Right lobe of liver (tissue), 6 donors: Measurements from ENCODE around the gene HELZ. TPM values are rescaled to one million over a fixed set of nuclear protein-coding genes. Genes with fewer than 3 reads are reported as not detected.
A peak's percentile ranks its signal among the peaks of the same experiment; 100 is the strongest.

Source experiments
- ATAC-seq, 4 donors: fragments of 200-7000 bp; cut with Tn5 transposase; one replicate each; pipeline ENCODE4 v1.9.1; 2020; ENCODE audit warnings: mild to moderate bottlenecking in 4 of 4, moderate library complexity in 4 of 4
- DNase-seq, 3 donors: peaks; one replicate each; pipeline ENCODE4 v3.0.0-alpha.2; 2020
- H3K27ac ChIP-seq, 3 donors: fragments of 200-600 bp; one replicate each; pipeline ENCODE4 v1.8.0; 2022
- H3K27me3 ChIP-seq, 2 donors: fragments of 200-600 bp; one replicate each; pipeline ENCODE4 v1.8.0; 2022
- H3K36me3 ChIP-seq, 4 donors: fragments of 200-600 bp; sonication (generic) in 1 of 4; one replicate each; pipeline versions ENCODE4 v1.5.1 to v1.8.0; 2017 to 2022; ENCODE audit warnings: control low read depth in 1 of 4
- H3K4me1 ChIP-seq, 4 donors: fragments of 200-600 bp; sonication (generic) in 1 of 4; one replicate each; pipeline versions ENCODE4 v1.5.1 to v1.8.0; 2017 to 2022; ENCODE audit warnings: control low read depth in 1 of 4
- H3K4me3 ChIP-seq, 3 donors: fragments of 200-600 bp; one replicate each; pipeline ENCODE4 v1.8.0; 2022
- H3K9me3 ChIP-seq, 4 donors: fragments of 200-600 bp; sonication (generic) in 1 of 4; one replicate each; pipeline versions ENCODE4 v1.5.1 to v1.8.0; 2017 to 2022; ENCODE audit warnings: control low read depth in 1 of 4
- POLR2A ChIP-seq: fragments of 450-650 bp; IDR thresholded peaks from one replicate; pipeline ENCODE4 v1.6.1; 2017; ENCODE audit warnings: antibody characterized with exemption, mild to moderate bottlenecking
- WGBS: methylation state at CpG from one replicate; pipeline ENCODE4 v1.1.6; 2018; ENCODE audit warnings: low coverage, low lambda C conversion rate; ENCODE audit not compliant: insufficient coverage; ENCODE audit errors: missing lambda C conversion rate; 5-methylcytosine and 5-hydroxymethylcytosine counted together
- intact Hi-C, 2 donors: fragments of 100-400 bp; cut with DNase I; formaldehyde crosslinking; loops; one replicate each; pipeline versions ENCODE4 v1.11.2 to v1.14.1; 2022
- total RNA-seq, 6 experiments: library from RNA; depleted of rRNA in 2 of 6; stranded (reverse); fragments of >200 nt in 2 of 6; fragmentation: NEBNext Ultra II Directional in 3 of 6; extraction: Animal tissue kit (Norgen Biotek cat#: 25700) in 3 of 6; gene quantifications; one replicate each; pipeline versions ENCODE4 v1.1.0 to v1.2.4, GENCODE V29; 2016 to 2023
- TF ChIP-seq, protein P1 (sequence below), 4 donors: fragments of 200-600 bp in 3 of 4; fragments of 450-650 bp in 1 of 4; IDR thresholded peaks; one replicate each; pipeline versions ENCODE4 v1.5.1 to v1.8.0; 2016 to 2022; ENCODE audit warnings: antibody characterized with exemption in 4 of 4, mild to moderate bottlenecking in 2 of 4
- donor health status: DM: no; HTN: yes; CAD: no.
- donor health status: DM: no; HTN: no; CAD: no.
- donor health status: DM: no; HTN: no; CAD: no.
- donor health status: DM: no; HTN: yes; CAD: no.
- donor health status: DM: no; HTN: yes; CAD: no.

Gene HELZ
- total RNA-seq, 6 experiments from 2014 or later, result 24.2 to 33.6 (median 30.9) TPM

- Histone ChIP-seq H3K27me3 (no peaks in the 10 kb centered on the region), H3K36me3 (peaks cover 0 to 19% (median 5%) of the 10 kb centered on the region in 4 donors), H3K4me3 (no peak overlapping the region), H3K27ac (no peak overlapping the region), H3K9me3 (no peaks in the 10 kb centered on the region), H3K4me1 (peaks cover 0 to 13% (median 0%) of the 10 kb centered on the region in 4 donors)
- TF ChIP-seq POLR2A, result no peak
- TF ChIP-seq, protein P1, sequence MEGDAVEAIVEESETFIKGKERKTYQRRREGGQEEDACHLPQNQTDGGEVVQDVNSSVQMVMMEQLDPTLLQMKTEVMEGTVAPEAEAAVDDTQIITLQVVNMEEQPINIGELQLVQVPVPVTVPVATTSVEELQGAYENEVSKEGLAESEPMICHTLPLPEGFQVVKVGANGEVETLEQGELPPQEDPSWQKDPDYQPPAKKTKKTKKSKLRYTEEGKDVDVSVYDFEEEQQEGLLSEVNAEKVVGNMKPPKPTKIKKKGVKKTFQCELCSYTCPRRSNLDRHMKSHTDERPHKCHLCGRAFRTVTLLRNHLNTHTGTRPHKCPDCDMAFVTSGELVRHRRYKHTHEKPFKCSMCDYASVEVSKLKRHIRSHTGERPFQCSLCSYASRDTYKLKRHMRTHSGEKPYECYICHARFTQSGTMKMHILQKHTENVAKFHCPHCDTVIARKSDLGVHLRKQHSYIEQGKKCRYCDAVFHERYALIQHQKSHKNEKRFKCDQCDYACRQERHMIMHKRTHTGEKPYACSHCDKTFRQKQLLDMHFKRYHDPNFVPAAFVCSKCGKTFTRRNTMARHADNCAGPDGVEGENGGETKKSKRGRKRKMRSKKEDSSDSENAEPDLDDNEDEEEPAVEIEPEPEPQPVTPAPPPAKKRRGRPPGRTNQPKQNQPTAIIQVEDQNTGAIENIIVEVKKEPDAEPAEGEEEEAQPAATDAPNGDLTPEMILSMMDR (IDR thresholded peaks at IDR 0.05), result no peak
- DNase-seq (no peak), ATAC-seq (no peak)
- intact Hi-C loops, result no loop called here
- WGBS, result 100% methylated on average over 1 of the region's 1 CpG
Measured at GRCh38 chr17:67196422-67196821, 48.6 kb downstream of the HELZ start.

GRCh38 chr17:67194134-67194533 lies 50.9 kb downstream of the HELZ start:
- Histone ChIP-seq H3K9me3 (no peaks in the 10 kb centered on the region), H3K36me3 (peaks cover 0 to 3% (median under 1%) of the 10 kb centered on the region in 4 donors), H3K27ac (peak overlapping the region in 1 of 3 donors; percentile 10), H3K27me3 (no peaks in the 10 kb centered on the region), H3K4me1 (peaks cover 0 to 13% (median 0%) of the 10 kb centered on the region in 4 donors), H3K4me3 (no peak overlapping the region)
- WGBS, result 66% methylated on average over 2 of the region's 2 CpGs
- no peak for TF ChIP-seq POLR2A
- TF ChIP-seq, protein P1 (IDR thresholded peaks at IDR 0.05), result no peak
- DNase-seq (no peak), ATAC-seq (peak; percentile 34 to 72 (median 40))
- intact Hi-C loops, result no loop called here

DNA sequence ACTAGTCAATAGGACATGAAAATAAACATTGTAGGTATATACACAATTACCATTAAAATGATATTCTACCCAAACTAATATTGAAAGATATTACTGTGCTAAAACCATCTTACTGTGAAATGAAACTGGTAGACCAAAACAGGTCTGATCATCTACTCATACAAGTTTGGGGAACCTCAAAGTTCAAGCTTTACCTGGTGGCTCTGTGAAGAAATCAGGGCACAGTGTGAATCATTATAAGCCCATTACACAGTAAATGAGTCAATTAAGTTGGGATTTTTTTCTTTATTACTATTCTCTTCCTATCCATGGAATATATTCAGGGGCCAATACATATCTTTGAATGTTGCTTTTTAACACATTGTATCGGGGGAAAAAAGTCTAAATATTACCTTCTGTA lies 57.1 kb downstream of the HELZ start:
- Histone ChIP-seq H3K27me3 (no peaks in the 10 kb centered on the region), H3K36me3 (peaks cover 0 to 12% (median 1%) of the 10 kb centered on the region in 4 donors), H3K9me3 (no peaks in the 10 kb centered on the region), H3K4me3 (no peak overlapping the region), H3K27ac (no peak overlapping the region), H3K4me1 (peaks cover 0 to 11% (median 0%) of the 10 kb centered on the region in 4 donors)
- intact Hi-C loops, result no loop called here
- DNase-seq (no peak), ATAC-seq (no peak)
- no peak for TF ChIP-seq POLR2A
- TF ChIP-seq, protein P1 (IDR thresholded peaks at IDR 0.05), result no peak
- WGBS, result 100% methylated on average over 1 of the region's 1 CpG

- WGBS, result 98% methylated on average over 4 of the region's 4 CpGs
- intact Hi-C loops, result no loop called here
- H3K9me3 ChIP-seq, result no peaks in the 10 kb centered on the region
Measured at GRCh38 chr17:67186782-67187181, 58.2 kb downstream of the HELZ start.

More at GRCh38 chr17:67186782-67187181, 58.2 kb downstream of the HELZ start:
- Histone ChIP-seq H3K4me1 (peaks cover 0 to 20% (median 0%) of the 10 kb centered on the region in 4 donors), H3K27me3 (no peaks in the 10 kb centered on the region), H3K27ac (no peak overlapping the region), H3K36me3 (peaks cover 0 to 12% (median 1%) of the 10 kb centered on the region in 4 donors), H3K4me3 (no peak overlapping the region)
- ATAC-seq (no peak), DNase-seq (no peak)
- TF ChIP-seq, protein P1 (IDR thresholded peaks at IDR 0.05), result no peak
- no peak for TF ChIP-seq POLR2A
